AG04449 (cell line): ENCODE results near the gene ACBD6.
A peak's percentile ranks its signal among the peaks of the same experiment; 100 is the strongest.

Source experiments
- CTCF ChIA-PET: fragments of 350-600 bp; formaldehyde crosslinking; extraction: SDS; loops from one replicate; lab custom pipeline; 2021; ENCODE audit warnings: antibody characterized with exemption; lab: Yijun Ruan, JAX
- POLR2A ChIA-PET: fragments of 400-600, 350-600 bp; formaldehyde crosslinking; extraction: SDS; loops from one replicate; lab custom pipeline; 2020; ENCODE audit warnings: antibody characterized with exemption, inconsistent platforms; lab: Yijun Ruan, JAX
- DNase-seq: peaks from one replicate; pipeline ENCODE4 v3.0.0-alpha.2; 2010; ENCODE audit warnings: low read depth, low spot score
- H3K4me3 ChIP-seq: 2 replicates; pipeline ENCODE4 v1.5.1; 2011; ENCODE audit warnings: low read depth, mild to moderate bottlenecking, control low read depth, low read length
- TF ChIP-seq, protein P1 (sequence below): IDR thresholded peaks from one replicate; pipeline ENCODE4 v1.5.1; 2011; ENCODE audit warnings: mild to moderate bottlenecking, moderate library complexity, low read length, control low read depth, inconsistent platforms; ENCODE audit not compliant: insufficient read depth; ENCODE audit errors: missing control alignments

Gene ACBD6

DNA sequence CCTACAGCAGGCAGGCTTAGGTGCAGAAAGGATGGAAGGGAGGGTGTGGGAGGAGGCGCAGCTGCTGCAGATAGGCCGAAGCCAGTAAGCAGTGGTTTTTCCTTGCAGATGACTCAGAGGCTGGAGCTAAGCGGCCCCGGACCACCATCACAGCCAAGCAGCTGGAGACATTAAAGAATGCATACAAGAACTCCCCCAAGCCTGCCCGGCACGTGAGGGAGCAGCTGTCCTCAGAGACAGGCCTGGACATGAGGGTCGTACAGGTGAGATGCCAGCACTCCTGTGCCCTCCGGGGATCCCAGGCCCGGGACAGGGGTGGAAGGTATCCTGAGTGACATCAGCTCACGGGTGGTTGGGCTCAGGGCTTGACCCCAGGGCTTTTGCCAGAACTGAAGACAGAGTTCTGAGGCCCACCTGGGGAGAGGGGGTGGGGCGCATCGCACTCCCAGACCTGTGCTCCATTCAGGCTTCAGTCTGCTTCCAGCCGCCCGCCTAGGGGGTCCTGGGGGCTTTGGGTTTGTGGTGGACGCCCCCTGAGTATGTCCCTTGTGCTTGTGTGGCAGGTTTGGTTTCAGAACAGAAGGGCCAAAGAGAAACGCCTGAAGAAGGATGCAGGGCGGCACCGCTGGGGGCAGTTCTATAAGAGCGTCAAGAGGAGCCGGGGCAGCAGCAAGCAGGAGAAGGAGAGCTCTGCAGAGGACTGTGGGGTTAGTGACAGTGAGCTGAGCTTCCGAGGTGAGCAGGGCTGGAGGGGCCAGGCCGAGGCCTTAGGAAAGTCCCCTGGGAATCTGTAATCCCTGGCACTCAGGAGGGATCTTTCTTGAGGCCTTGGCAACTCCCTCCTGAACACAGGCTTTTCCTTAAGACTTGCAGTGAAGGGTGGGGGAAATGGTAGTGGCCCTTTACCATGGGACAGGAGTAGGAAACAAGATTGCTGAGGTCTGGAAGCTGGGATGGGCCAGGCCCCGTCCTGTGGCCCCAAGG, 230.8 kb downstream of the ACBD6 start:
- ChIA-PET CTCF (interaction anchor here (0.9 to 7.4 kb wide), 10 partner anchors 10 to 211 kb away, joined by 3 to 41 read pairs (median 4); no protein-coding TSS in a partner anchor), POLR2A (interaction anchor here (1.0 kb wide), 1 partner anchor 231 kb away, joined by 3 read pairs; the partner anchor contains the start of gene ACBD6)
- no peak for DNase-seq
- TF ChIP-seq, protein P1, sequence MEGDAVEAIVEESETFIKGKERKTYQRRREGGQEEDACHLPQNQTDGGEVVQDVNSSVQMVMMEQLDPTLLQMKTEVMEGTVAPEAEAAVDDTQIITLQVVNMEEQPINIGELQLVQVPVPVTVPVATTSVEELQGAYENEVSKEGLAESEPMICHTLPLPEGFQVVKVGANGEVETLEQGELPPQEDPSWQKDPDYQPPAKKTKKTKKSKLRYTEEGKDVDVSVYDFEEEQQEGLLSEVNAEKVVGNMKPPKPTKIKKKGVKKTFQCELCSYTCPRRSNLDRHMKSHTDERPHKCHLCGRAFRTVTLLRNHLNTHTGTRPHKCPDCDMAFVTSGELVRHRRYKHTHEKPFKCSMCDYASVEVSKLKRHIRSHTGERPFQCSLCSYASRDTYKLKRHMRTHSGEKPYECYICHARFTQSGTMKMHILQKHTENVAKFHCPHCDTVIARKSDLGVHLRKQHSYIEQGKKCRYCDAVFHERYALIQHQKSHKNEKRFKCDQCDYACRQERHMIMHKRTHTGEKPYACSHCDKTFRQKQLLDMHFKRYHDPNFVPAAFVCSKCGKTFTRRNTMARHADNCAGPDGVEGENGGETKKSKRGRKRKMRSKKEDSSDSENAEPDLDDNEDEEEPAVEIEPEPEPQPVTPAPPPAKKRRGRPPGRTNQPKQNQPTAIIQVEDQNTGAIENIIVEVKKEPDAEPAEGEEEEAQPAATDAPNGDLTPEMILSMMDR = no peak
- H3K4me3 ChIP-seq = no peak overlapping the region

DNA sequence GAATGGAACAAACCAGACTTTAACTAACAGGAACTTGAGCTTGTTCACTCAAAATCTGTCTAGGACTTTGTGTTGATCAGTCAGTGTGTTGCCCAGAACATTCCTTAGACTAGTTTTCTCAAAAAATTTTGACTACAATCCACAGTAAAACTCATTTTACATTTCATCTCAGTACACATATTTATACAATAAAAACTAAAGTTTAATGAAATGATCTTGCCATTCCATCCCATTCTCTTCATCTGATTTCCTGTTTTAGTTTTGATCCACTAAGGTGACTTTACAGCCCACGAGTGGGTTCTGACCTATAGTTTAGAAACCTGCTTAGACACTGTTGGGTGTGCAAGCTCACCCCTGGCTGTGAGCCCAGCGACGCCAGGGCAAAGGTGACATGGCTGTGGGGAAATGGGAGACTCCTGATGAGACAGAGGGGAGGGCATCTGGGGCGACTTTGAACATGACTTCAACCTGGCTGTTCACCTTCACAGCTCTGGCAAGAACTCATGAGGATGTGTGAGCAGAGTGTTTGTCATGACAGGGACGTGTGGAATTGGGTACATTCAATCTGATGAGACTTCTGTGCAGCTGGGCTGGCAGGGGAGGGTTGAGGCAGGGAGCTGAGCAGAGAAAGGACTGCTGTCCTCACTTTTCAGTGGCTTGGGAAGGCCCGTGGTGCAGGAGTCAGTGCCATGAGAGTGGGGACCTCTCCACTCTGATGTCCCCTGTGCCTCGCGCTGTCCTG, 231.7 kb downstream of the ACBD6 start:
- H3K4me3 ChIP-seq = no peak overlapping the region
- CTCF ChIA-PET = interaction anchor here (1.0 to 7.4 kb wide), 10 partner anchors 9 to 212 kb away, joined by 3 to 41 read pairs (median 4); no protein-coding TSS in a partner anchor
- POLR2A ChIA-PET = interaction anchor here (1.0 kb wide), 1 partner anchor 231 kb away, joined by 3 read pairs; the partner anchor contains the start of gene ACBD6
- TF ChIP-seq, protein P1 = no peak
- DNase-seq = no peak

- no peak overlapping the region for H3K4me3 ChIP-seq
- CTCF ChIA-PET = interaction anchor here (0.5 to 7.4 kb wide), 10 partner anchors 8 to 311 kb away, joined by 3 to 41 read pairs (median 4); no protein-coding TSS in a partner anchor
- DNase-seq = no peak
- POLR2A ChIA-PET = no interaction called here
- TF ChIP-seq, protein P1 = peak; percentile 53
These were observed 232.5 kb downstream of the ACBD6 start for GRCh38 chr1:180269645-180270529.

DNA sequence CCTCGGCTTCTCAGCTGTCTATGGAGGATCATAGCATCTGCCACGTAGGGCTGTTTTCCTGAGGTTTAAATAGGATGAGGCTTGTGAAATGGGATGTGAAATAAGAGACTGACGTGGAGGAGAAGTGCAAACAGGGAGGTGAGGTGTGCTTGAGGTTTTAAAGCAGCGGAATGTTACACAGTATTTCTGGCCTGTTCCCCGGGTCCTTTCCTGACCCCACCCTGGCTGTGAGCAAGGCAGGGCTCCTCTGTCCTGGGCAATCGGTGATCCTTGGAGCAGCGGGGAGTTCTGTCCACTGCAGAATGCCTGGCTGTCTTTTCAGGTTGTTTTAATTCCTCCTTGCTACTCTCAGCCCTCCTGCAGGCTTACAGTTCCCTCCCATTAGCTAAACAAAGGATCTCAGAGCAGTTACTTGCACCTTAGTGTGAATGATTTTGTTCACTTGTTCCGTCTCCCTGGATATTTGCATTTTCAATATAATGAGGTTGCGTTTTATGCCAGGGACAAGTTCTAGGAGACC, 233.8 kb downstream of the ACBD6 start:
- POLR2A ChIA-PET = no interaction called here
- DNase-seq = no peak
- CTCF ChIA-PET = interaction anchor here (0.9 to 1.9 kb wide), 3 partner anchors 9 to 94 kb away, joined by 3 to 8 read pairs (median 3); no protein-coding TSS in a partner anchor
- no peak overlapping the region for H3K4me3 ChIP-seq
- TF ChIP-seq, protein P1 = no peak

GRCh38 chr1:180267761-180268555, 234.4 kb downstream of the ACBD6 start:
- no peak overlapping the region for H3K4me3 ChIP-seq
- POLR2A ChIA-PET = no interaction called here
- TF ChIP-seq, protein P1 = no peak
- no peak for DNase-seq
- CTCF ChIA-PET = interaction anchor here (1.0 to 1.9 kb wide), 4 partner anchors 9 to 211 kb away, joined by 3 to 8 read pairs (median 4); no protein-coding TSS in a partner anchor
